K562 (cell line): ENCODE measurements around the gene LRP1. TPM values are rescaled to one million over a fixed set of nuclear protein-coding genes. Genes with fewer than 3 reads are reported as not detected.

ENCODE experiments used
- ATAC-seq: fragments of 200-7000 bp; cut with Tn5 transposase; 3 replicates; pipeline ENCODE4 v1.9.1; 2020; ENCODE audit warnings: moderate library complexity
- BruUV-seq: library from RNA; stranded (reverse); fragments of 400-500 nt; replicated peaks from 2 replicates; lab custom pipeline; 2021; lab: Mats Ljungman, UMichigan
- CTCF ChIA-PET: fragments of 300-600 bp; formaldehyde crosslinking; extraction: SDS; loops from one replicate; lab custom pipeline; 2021; ENCODE audit warnings: low intra/inter-chr PET ratio; lab: Yijun Ruan, JAX
- POLR2A ChIA-PET: fragments of 300-600, 350-650 bp; sonication (Branson Sonifier 250); formaldehyde crosslinking; extraction: SDS; loops from one replicate; lab custom pipeline; 2021; ENCODE audit warnings: antibody characterized with exemption, inconsistent platforms; lab: Yijun Ruan, JAX
- DNase-seq, 4 experiments: peaks; one replicate each; pipeline versions ENCODE4 v3.0.0 to v3.0.0-alpha.2; 2011 to 2018; ENCODE audit warnings: low spot score in 3 of 4, mixed read lengths in 3 of 4; ENCODE audit errors: extremely low read depth in 1 of 4
- FAIRE-seq: peaks from 2 replicates; lab custom pipeline; 2011; peaks lifted over from hg19 to GRCh38; lab: Jason Lieb, UNC
- H2AFZ ChIP-seq: 2 replicates; pipeline ENCODE4 v1.6.0; 2011; ENCODE audit warnings: low read depth, low read length, control low read depth, inconsistent platforms
- H3K27ac ChIP-seq: fragments of 200-600 bp; 3 replicates; pipeline ENCODE4 v1.8.0; 2011; ENCODE audit warnings: low read depth, mild to moderate bottlenecking, control low read depth, inconsistent platforms, low read length, moderate library complexity, mixed read lengths; ENCODE audit errors: extremely low read depth
- H3K27me3 ChIP-seq, 2 experiments: fragments of 300-600 bp in 1 of 2; 2 replicates in 1 of 2; 3 replicates in 1 of 2; pipeline versions ENCODE4 v1.6.0 to v1.8.0; 2011; ENCODE audit warnings: inconsistent platforms in 2 of 2, low read length in 2 of 2, mild to moderate bottlenecking in 1 of 2, mixed read lengths in 1 of 2, moderate library complexity in 1 of 2; ENCODE audit not compliant: control insufficient read depth in 2 of 2, insufficient read depth in 2 of 2
- H3K36me3 ChIP-seq: fragments of 300-600 bp; 3 replicates; pipeline ENCODE4 v1.8.0; 2011; ENCODE audit warnings: mild to moderate bottlenecking, low read length, inconsistent platforms; ENCODE audit not compliant: control insufficient read depth, insufficient read depth
- H3K4me1 ChIP-seq, 2 experiments: fragments of 200-600 bp in 1 of 2; replicated peaks in 1 of 2; 2 replicates in 1 of 2; 3 replicates in 1 of 2; pipeline versions ENCODE4 v1.5.1 to v1.8.0; 2011; ENCODE audit warnings: inconsistent platforms in 2 of 2, low read length in 2 of 2, mild to moderate bottlenecking in 1 of 2, mixed read lengths in 1 of 2, moderate library complexity in 1 of 2; ENCODE audit not compliant: control insufficient read depth in 2 of 2, insufficient read depth in 2 of 2
- H3K4me2 ChIP-seq: 2 replicates; pipeline ENCODE4 v1.6.1; 2011; ENCODE audit warnings: low read length, control low read depth, inconsistent platforms, mixed read lengths; ENCODE audit not compliant: insufficient read depth
- H3K4me3 ChIP-seq: fragments of 200-600 bp; sonication (generic), shearing (Covaris generic); 2 replicates; pipeline ENCODE4 v1.5.1; 2016; ENCODE audit warnings: control low read depth, inconsistent platforms
- H3K79me2 ChIP-seq: fragments of 200-600 bp; 3 replicates; pipeline ENCODE4 v1.8.0; 2011; ENCODE audit warnings: low read length, inconsistent platforms; ENCODE audit not compliant: control insufficient read depth, insufficient read depth
- H3K9ac ChIP-seq, 2 experiments: 2 replicates each; pipeline versions ENCODE4 v1.6.0 to v1.6.1; 2011; ENCODE audit warnings: low read depth in 2 of 2, low read length in 2 of 2, control low read depth in 1 of 2, inconsistent platforms in 1 of 2, mild to moderate bottlenecking in 1 of 2, mixed read lengths in 1 of 2; ENCODE audit not compliant: insufficient read depth in 1 of 2
- H3K9me1 ChIP-seq: one replicate; pipeline ENCODE4 v1.6.0; 2011; ENCODE audit warnings: inconsistent platforms, mild to moderate bottlenecking, low read length, moderate library complexity; ENCODE audit not compliant: control insufficient read depth, insufficient read depth
- H3K9me3 ChIP-seq: replicated peaks from 2 replicates; pipeline ENCODE4 v1.5.1; 2011; ENCODE audit warnings: low read depth, low read length, inconsistent platforms; ENCODE audit not compliant: control insufficient read depth, insufficient read depth
- H4K20me1 ChIP-seq: replicated peaks from 2 replicates; pipeline ENCODE4 v1.6.1; 2011; ENCODE audit warnings: low read length, inconsistent platforms, mixed read lengths; ENCODE audit not compliant: control insufficient read depth, insufficient read depth
- EGR1 ChIP-seq: fragments of 450-650 bp; conservative IDR thresholded peaks from 2 replicates; pipeline ENCODE4 v1.6.1; 2017; ENCODE audit warnings: mild to moderate bottlenecking
- MTF1 ChIP-seq: fragments of 250-450 bp; sonication (Bioruptor Pico); IDR thresholded peaks from 2 replicates; pipeline ENCODE4 v1.9.0; 2021; ENCODE audit warnings: moderate library complexity, mild to moderate bottlenecking, inconsistent platforms, borderline replicate concordance
- U2AF2 ChIP-seq: fragments of 200-400 bp; formaldehyde crosslinking; optimal IDR thresholded peaks from 2 replicates; pipeline ENCODE3; 2017; ENCODE audit warnings: low read depth, mild to moderate bottlenecking, low read length
- ZNF830 ChIP-seq: fragments of 250-450 bp; sonication (Bioruptor Pico); IDR thresholded peaks from 2 replicates; pipeline ENCODE4 v1.5.0; 2021; ENCODE audit warnings: mild to moderate bottlenecking
- WGBS: fragments of 100-300 bp; shearing (Covaris generic); methylation state at CpG from one replicate; pipeline ENCODE4 v1.1.6; 2016; ENCODE audit warnings: low coverage, mixed read lengths; ENCODE audit not compliant: insufficient coverage; ENCODE audit errors: missing lambda C conversion rate; 5-methylcytosine and 5-hydroxymethylcytosine counted together
- in situ Hi-C: fragments of 300-500 bp; cut with MboI; formaldehyde crosslinking; loops from 4 replicates; pipeline ENCODE4 v1.15.0; 2018; ENCODE audit warnings: inconsistent platforms, mixed read lengths
- intact Hi-C: fragments of 100-400 bp; cut with micrococcal nuclease; formaldehyde crosslinking; loops from 2 replicates; pipeline ENCODE4 v1.14.2; 2022
- polyA plus RNA-seq, 8 experiments: library from polyadenylated mRNA; depleted of rRNA in 4 of 8; stranded (reverse) in 5 of 8; unstranded in 3 of 8; fragments of >200 nt; fragmentation: Nextera tagmentation in 2 of 8; fragmentation: Illumina TruSeq in 1 of 8; extraction: Ambion mirVana in 2 of 8; extraction: Trizol in 1 of 8; gene quantifications; 2 replicates each; pipeline versions ENCODE4 v1.2.1 to v1.2.3, GENCODE V29; 2011 to 2014; ENCODE audit warnings: inconsistent platforms in 1 of 8, missing spikeins in 1 of 8
- total RNA-seq, 7 experiments: library from RNA; depleted of rRNA in 6 of 7; stranded (reverse); fragments of >200 nt in 6 of 7; fragmentation: Illumina TruSeq in 2 of 7; extraction: Trizol in 2 of 7; gene quantifications; 2 replicates each; pipeline versions ENCODE4 v1.2.1 to v1.2.3, GENCODE V29; 2011 to 2021; ENCODE audit warnings: low replicate concordance in 1 of 7
- TF ChIP-seq, protein P1 (sequence below): fragments of 450-650 bp; IDR thresholded peaks from 2 replicates; pipeline ENCODE4 v1.6.1; 2017; ENCODE audit warnings: antibody characterized with exemption
- TF ChIP-seq, protein P2 (sequence below): sonication (generic); formaldehyde crosslinking; IDR thresholded peaks from 2 replicates; pipeline ENCODE4 v1.8.0; 2022; ENCODE audit warnings: mild to moderate bottlenecking, low read depth, missing genetic modification reagents

The LRP1 gene
- total and polyA plus RNA-seq, 9 of the 15 experiments (the other 6 are each of a cell fraction or from before 2014, with no cell fraction given), result 0.04 to 0.64 (median 0.19) TPM; not detected in 2

DNA sequence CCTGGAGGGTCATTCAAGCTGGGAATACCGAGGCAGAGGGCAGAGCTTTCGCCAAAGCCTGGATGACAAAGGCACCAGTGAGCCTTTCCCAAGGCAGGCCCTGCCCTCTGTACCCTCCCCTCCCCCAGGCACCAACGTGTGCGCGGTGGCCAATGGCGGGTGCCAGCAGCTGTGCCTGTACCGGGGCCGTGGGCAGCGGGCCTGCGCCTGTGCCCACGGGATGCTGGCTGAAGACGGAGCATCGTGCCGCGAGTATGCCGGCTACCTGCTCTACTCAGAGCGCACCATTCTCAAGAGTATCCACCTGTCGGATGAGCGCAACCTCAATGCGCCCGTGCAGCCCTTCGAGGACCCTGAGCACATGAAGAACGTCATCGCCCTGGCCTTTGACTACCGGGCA lies 57.1 kb downstream of the LRP1 start (continued):
- TF ChIP-seq, protein P1, sequence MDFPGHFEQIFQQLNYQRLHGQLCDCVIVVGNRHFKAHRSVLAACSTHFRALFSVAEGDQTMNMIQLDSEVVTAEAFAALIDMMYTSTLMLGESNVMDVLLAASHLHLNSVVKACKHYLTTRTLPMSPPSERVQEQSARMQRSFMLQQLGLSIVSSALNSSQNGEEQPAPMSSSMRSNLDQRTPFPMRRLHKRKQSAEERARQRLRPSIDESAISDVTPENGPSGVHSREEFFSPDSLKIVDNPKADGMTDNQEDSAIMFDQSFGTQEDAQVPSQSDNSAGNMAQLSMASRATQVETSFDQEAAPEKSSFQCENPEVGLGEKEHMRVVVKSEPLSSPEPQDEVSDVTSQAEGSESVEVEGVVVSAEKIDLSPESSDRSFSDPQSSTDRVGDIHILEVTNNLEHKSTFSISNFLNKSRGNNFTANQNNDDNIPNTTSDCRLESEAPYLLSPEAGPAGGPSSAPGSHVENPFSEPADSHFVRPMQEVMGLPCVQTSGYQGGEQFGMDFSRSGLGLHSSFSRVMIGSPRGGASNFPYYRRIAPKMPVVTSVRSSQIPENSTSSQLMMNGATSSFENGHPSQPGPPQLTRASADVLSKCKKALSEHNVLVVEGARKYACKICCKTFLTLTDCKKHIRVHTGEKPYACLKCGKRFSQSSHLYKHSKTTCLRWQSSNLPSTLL, result no peak

DNA sequence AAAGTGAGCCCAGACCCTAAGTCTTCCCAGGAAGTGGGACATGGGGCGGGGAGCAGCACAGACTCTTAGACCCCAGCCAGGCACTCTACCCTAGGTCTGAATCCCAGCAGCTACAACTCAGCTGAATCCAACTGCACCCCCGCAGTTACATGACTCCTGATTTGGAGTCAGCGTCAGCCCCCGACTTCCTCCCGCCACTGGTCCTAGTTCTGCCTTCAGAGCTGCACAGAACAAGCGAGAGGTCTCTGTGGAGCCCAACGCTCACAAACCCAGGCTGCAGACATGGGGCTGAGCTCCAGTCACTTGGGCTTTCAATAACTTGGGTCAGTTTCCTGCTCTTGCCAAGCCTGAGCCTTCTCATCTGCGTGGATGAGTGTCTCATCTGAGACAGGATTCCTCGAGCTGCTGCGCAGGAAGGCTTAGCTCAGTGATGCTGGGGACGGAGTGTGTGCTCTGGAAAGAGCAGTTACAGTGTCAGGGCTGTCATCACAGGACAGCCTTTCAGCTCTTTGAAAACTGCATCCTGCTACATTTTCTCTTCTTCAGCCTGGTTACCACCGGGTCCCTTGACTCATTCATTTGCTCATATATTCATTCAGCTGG lies 57.7 kb downstream of the LRP1 start:
- Histone ChIP-seq H3K9me3 (no peaks in the 10 kb centered on the region), H2AFZ (no peak overlapping the region), H3K79me2 (no peaks in the 10 kb centered on the region), H3K4me3 (no peak overlapping the region), H3K27me3 (peaks cover 47 to 75% of the 10 kb centered on the region in 2 experiments), H4K20me1 (peaks cover 17% of the 10 kb centered on the region), H3K36me3 (no peaks in the 10 kb centered on the region), H3K4me2 (no peak overlapping the region), H3K9ac (no peak overlapping the region), H3K27ac (no peak overlapping the region), H3K9me1 (peaks cover 5% of the 10 kb centered on the region), H3K4me1 (peaks cover 0 to 26% of the 10 kb centered on the region in 2 experiments; a peak in 3 of 5 replicates)
- CTCF ChIA-PET, result interaction anchor here (1.7 kb wide), 1 partner anchor 62 kb away, joined by 4 read pairs; no protein-coding TSS in a partner anchor
- no peak for TF ChIP-seq ZNF830 (CRISPR knock-in tag)
- TF ChIP-seq, protein P2, sequence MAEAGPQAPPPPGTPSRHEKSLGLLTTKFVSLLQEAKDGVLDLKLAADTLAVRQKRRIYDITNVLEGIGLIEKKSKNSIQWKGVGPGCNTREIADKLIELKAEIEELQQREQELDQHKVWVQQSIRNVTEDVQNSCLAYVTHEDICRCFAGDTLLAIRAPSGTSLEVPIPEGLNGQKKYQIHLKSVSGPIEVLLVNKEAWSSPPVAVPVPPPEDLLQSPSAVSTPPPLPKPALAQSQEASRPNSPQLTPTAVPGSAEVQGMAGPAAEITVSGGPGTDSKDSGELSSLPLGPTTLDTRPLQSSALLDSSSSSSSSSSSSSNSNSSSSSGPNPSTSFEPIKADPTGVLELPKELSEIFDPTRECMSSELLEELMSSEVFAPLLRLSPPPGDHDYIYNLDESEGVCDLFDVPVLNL (CRISPR knock-in tag), result no peak
- no peak for TF ChIP-seq MTF1 (CRISPR knock-in tag)
- TF ChIP-seq U2AF2, result no peak
- TF ChIP-seq EGR1, result 0 out of 2 replicates have a peak, but pooled peaks have one; percentile 41
- DNase-seq, result no peak
- POLR2A ChIA-PET, result interaction anchor here (0.6 to 1.6 kb wide), 8 partner anchors 19 to 207 kb away, joined by 3 to 6 read pairs (median 4); partner anchors contain the start of genes NEMP1 and STAC3
- 5% methylated on average over 12 of the region's 12 CpGs for WGBS
- no peak for FAIRE-seq
- no TSS peak for BruUV-seq
- no peak for ATAC-seq
- in situ Hi-C loops, result loop anchor here (10.0 kb wide), 1 partner anchor 431 kb away; the partner anchor contains the start of gene PRIM1
- intact Hi-C loops, result no loop called here
